Duodenal mucosa (tissue), 2 donors: ENCODE data around the gene GALNT17.

Source experiments
- H3K27ac ChIP-seq: one replicate; pipeline ENCODE4 v1.7.0; 2013; ENCODE audit warnings: low read depth, low read length
- H3K27me3 ChIP-seq, 2 donors: one replicate each; pipeline ENCODE4 v1.7.0; 2013; ENCODE audit warnings: low read length in 2 of 2, control low read depth in 1 of 2; ENCODE audit not compliant: insufficient read depth in 2 of 2, control insufficient read depth in 1 of 2
- H3K36me3 ChIP-seq, 2 donors: one replicate each; pipeline ENCODE4 v1.7.0; 2013; ENCODE audit warnings: low read length in 2 of 2, control low read depth in 1 of 2; ENCODE audit not compliant: insufficient read depth in 2 of 2, control insufficient read depth in 1 of 2
- H3K4me1 ChIP-seq, 2 donors: one replicate each; pipeline ENCODE4 v1.7.0; 2013; ENCODE audit warnings: low read length in 2 of 2, control low read depth in 1 of 2; ENCODE audit not compliant: insufficient read depth in 2 of 2, control insufficient read depth in 1 of 2
- H3K4me3 ChIP-seq, 2 donors: one replicate each; pipeline ENCODE4 v1.7.0; 2013; ENCODE audit warnings: low read length in 2 of 2, low read depth in 1 of 2
- H3K9ac ChIP-seq, 2 donors: one replicate each; pipeline ENCODE4 v1.7.0; 2013; ENCODE audit warnings: low read length in 2 of 2, low read depth in 1 of 2
- H3K9me3 ChIP-seq, 2 donors: one replicate each; pipeline ENCODE4 v1.7.0; 2013; ENCODE audit warnings: low read length in 2 of 2, control low read depth in 1 of 2; ENCODE audit not compliant: control insufficient read depth in 1 of 2

The GALNT17 gene

GRCh38 chr7:71691538-71691937, 559.6 kb downstream of the GALNT17 start:
- no peak overlapping the region for H3K4me3 ChIP-seq
- peaks cover 0 to 4% of the 10 kb centered on the region in 2 donors for H3K9me3 ChIP-seq

GRCh38 chr7:71694665-71695064, 562.7 kb downstream of the GALNT17 start:
- Histone ChIP-seq H3K4me3 (no peak overlapping the region), H3K27me3 (no peaks in the 10 kb centered on the region), H3K36me3 (no peaks in the 10 kb centered on the region), H3K9ac (no peak overlapping the region), H3K4me1 (no peaks in the 10 kb centered on the region), H3K27ac (no peak overlapping the region), H3K9me3 (peaks cover 0 to 3% of the 10 kb centered on the region in 2 donors)

More at GRCh38 chr7:71691538-71691937, 559.6 kb downstream of the GALNT17 start:
- Histone ChIP-seq H3K27ac (no peak overlapping the region), H3K4me1 (no peaks in the 10 kb centered on the region), H3K9ac (no peak overlapping the region), H3K36me3 (no peaks in the 10 kb centered on the region), H3K27me3 (no peaks in the 10 kb centered on the region)

GRCh38 chr7:71695186-71695585, 563.2 kb downstream of the GALNT17 start:
- no peak overlapping the region for H3K4me3 ChIP-seq
- H3K9me3 ChIP-seq = peaks cover 0 to 3% of the 10 kb centered on the region in 2 donors
- no peaks in the 10 kb centered on the region for H3K4me1 ChIP-seq

GRCh38 chr7:71696511-71696910, 564.6 kb downstream of the GALNT17 start:
- Histone ChIP-seq H3K9me3 (peaks cover 0 to 2% of the 10 kb centered on the region in 2 donors), H3K27ac (no peak overlapping the region), H3K9ac (no peak overlapping the region), H3K36me3 (no peaks in the 10 kb centered on the region), H3K4me3 (no peak overlapping the region), H3K27me3 (no peaks in the 10 kb centered on the region), H3K4me1 (no peaks in the 10 kb centered on the region)

More at GRCh38 chr7:71695186-71695585, 563.2 kb downstream of the GALNT17 start:
- no peaks in the 10 kb centered on the region for H3K27me3 ChIP-seq
- no peaks in the 10 kb centered on the region for H3K36me3 ChIP-seq
- no peak overlapping the region for H3K9ac ChIP-seq
- H3K27ac ChIP-seq = no peak overlapping the region

GRCh38 chr7:71697400-71697799, 565.5 kb downstream of the GALNT17 start:
- peaks cover 0 to 2% of the 10 kb centered on the region in 2 donors for H3K9me3 ChIP-seq
- H3K4me3 ChIP-seq = no peak overlapping the region
- no peak overlapping the region for H3K27ac ChIP-seq
- H3K4me1 ChIP-seq = no peaks in the 10 kb centered on the region
- H3K27me3 ChIP-seq = no peaks in the 10 kb centered on the region
- H3K36me3 ChIP-seq = no peaks in the 10 kb centered on the region
- H3K9ac ChIP-seq = no peak overlapping the region

GRCh38 chr7:71705217-71705616, 573.3 kb downstream of the GALNT17 start:
- no peaks in the 10 kb centered on the region for H3K4me1 ChIP-seq
- no peak overlapping the region for H3K4me3 ChIP-seq
- H3K9me3 ChIP-seq = peaks cover 13 to 20% of the 10 kb centered on the region in 2 donors
- no peak overlapping the region for H3K9ac ChIP-seq
- no peaks in the 10 kb centered on the region for H3K36me3 ChIP-seq
- no peaks in the 10 kb centered on the region for H3K27me3 ChIP-seq
- no peak overlapping the region for H3K27ac ChIP-seq

- no peak overlapping the region for H3K4me3 ChIP-seq
- no peaks in the 10 kb centered on the region for H3K27me3 ChIP-seq
- H3K4me1 ChIP-seq = no peaks in the 10 kb centered on the region
- H3K27ac ChIP-seq = no peak overlapping the region
- H3K36me3 ChIP-seq = no peaks in the 10 kb centered on the region
- no peak overlapping the region for H3K9ac ChIP-seq
- peaks cover 13 to 18% of the 10 kb centered on the region in 2 donors for H3K9me3 ChIP-seq
Measured at GRCh38 chr7:71705901-71706596, 574.1 kb downstream of the GALNT17 start.

GRCh38 chr7:71706597-71706975, 574.6 kb downstream of the GALNT17 start:
- no peak overlapping the region for H3K9ac ChIP-seq

GRCh38 chr7:71707041-71707440, 575.1 kb downstream of the GALNT17 start:
- Histone ChIP-seq H3K9ac (no peak overlapping the region), H3K27ac (no peak overlapping the region), H3K4me1 (no peaks in the 10 kb centered on the region), H3K4me3 (no peak overlapping the region), H3K36me3 (no peaks in the 10 kb centered on the region), H3K27me3 (no peaks in the 10 kb centered on the region), H3K9me3 (peaks cover 13 to 18% of the 10 kb centered on the region in 2 donors)

More at GRCh38 chr7:71706597-71706975, 574.6 kb downstream of the GALNT17 start:
- Histone ChIP-seq H3K4me1 (no peaks in the 10 kb centered on the region), H3K36me3 (no peaks in the 10 kb centered on the region), H3K4me3 (no peak overlapping the region), H3K27me3 (no peaks in the 10 kb centered on the region), H3K27ac (no peak overlapping the region), H3K9me3 (peaks cover 13 to 18% of the 10 kb centered on the region in 2 donors)

- Histone ChIP-seq H3K9me3 (peaks cover 13 to 18% of the 10 kb centered on the region in 2 donors), H3K27me3 (no peaks in the 10 kb centered on the region), H3K4me3 (no peak overlapping the region), H3K36me3 (no peaks in the 10 kb centered on the region), H3K4me1 (no peaks in the 10 kb centered on the region), H3K9ac (no peak overlapping the region), H3K27ac (no peak overlapping the region)
Measured at GRCh38 chr7:71708710-71709109, 576.8 kb downstream of the GALNT17 start.
